ENCODE measurements around the gene S1PR1.

S1PR1 gene

DNA sequence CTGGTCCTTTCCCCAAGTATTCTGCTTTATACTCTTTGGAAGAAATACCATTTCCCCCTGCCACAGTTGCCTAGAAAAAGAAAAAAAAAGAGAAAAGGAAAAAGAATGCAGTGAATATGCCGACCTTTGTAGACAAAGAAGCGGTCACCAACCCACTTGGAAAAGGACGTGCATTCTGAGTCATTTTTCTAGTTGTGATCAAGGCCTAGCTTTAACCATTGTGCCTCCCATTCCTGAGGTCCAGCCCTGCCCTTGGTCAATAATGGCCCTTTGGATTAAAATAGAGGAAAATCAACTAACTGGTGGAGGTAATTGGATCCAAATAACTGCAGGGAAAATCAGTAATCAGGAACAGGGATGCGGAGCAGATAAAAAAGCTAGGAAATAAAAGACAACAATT lies 24.8 kb downstream of the S1PR1 start:
- TF ChIP-seq, protein P1, sequence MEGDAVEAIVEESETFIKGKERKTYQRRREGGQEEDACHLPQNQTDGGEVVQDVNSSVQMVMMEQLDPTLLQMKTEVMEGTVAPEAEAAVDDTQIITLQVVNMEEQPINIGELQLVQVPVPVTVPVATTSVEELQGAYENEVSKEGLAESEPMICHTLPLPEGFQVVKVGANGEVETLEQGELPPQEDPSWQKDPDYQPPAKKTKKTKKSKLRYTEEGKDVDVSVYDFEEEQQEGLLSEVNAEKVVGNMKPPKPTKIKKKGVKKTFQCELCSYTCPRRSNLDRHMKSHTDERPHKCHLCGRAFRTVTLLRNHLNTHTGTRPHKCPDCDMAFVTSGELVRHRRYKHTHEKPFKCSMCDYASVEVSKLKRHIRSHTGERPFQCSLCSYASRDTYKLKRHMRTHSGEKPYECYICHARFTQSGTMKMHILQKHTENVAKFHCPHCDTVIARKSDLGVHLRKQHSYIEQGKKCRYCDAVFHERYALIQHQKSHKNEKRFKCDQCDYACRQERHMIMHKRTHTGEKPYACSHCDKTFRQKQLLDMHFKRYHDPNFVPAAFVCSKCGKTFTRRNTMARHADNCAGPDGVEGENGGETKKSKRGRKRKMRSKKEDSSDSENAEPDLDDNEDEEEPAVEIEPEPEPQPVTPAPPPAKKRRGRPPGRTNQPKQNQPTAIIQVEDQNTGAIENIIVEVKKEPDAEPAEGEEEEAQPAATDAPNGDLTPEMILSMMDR (IDR thresholded peaks at IDR 0.05; ENCODE audit: borderline replicate concordance, insufficient read depth, low read depth, low read length) = no peak
- no peak overlapping the region for H3K4me3 ChIP-seq (ENCODE audit: low read depth, low read length)

DNA sequence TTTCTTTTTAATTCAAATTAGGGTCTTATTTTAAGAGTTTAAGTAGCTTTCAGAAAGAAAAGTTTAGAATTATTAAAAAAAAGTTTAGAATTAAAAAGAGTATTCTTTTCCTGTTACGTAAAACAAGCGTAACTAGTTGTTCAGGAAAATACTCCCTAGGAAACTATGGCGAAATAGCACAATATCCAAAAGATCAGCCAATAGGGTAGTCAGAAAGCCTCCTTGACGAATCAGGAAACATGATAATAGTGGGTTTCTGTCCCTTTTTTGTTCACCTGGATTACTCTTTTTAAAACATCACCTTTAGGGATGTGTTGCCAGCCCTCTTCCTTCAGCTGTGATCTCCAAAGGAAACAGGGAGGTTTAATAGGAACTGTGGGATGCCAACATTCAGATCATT lies 25.2 kb downstream of the S1PR1 start:
- TF ChIP-seq, protein P1 (IDR thresholded peaks at IDR 0.05; ENCODE audit: borderline replicate concordance, insufficient read depth, low read depth, low read length) = no peak
- H3K4me3 ChIP-seq (ENCODE audit: low read depth, low read length) = no peak overlapping the region

DNA sequence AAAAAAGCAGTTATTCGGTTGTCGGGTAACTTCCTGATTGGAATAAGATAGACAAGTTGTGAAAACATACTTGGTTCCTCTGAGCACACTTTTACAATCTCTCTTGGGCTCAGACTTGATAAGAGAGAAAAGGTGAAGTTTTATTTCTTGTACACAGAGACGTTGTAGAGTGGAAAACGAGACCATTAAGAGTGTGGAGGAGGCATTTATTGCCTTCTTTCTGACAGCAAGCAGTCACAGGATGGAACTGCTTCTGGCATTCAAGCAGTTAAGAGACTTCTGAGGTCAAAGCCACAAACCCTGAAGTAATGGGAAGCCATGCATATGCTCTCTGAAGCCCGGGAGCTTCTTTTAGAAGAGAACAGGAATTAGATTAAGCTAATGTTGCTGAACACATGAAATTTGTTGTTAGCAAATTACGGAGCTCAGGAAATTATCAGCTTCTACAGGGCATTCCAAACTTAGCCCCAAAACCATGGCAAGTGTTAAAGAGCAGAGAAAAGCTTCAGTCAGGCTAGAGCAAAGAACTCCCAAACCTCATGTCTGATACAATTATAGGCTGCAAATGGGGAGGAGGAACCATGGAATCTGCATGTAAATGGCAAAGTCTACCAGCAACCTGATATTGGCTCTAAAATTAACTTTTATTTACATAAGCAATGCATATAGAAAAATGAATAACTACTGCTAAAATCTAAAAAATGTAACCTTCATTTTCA lies 26.0 kb downstream of the S1PR1 start:
- TF ChIP-seq, protein P1 (IDR thresholded peaks at IDR 0.05; ENCODE audit: borderline replicate concordance, insufficient read depth, low read depth, low read length) = no peak
- H3K4me3 ChIP-seq (ENCODE audit: low read depth, low read length) = no peak overlapping the region

DNA sequence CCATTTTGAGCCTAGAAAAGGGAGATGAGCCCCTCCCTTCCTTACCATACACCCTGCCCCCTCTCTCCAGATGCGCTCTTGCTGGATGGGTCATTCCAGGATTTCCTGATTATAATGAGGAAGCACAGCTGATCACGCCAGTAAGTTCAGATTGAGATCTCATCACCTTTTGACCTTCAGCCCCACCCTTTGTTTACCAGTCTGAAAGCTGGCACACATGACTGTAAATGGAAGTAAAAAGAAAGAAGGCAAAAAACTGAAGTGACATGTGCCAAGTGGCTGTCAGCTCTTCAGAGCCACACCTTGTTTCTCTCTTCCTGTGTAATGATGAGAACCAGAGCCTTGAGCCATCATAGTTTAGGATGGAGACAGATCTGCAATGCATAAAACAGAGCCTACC lies 27.9 kb downstream of the S1PR1 start:
- no peak overlapping the region for H3K4me3 ChIP-seq (ENCODE audit: low read depth, low read length)
- TF ChIP-seq, protein P1 (IDR thresholded peaks at IDR 0.05; ENCODE audit: borderline replicate concordance, insufficient read depth, low read depth, low read length) = no peak

DNA sequence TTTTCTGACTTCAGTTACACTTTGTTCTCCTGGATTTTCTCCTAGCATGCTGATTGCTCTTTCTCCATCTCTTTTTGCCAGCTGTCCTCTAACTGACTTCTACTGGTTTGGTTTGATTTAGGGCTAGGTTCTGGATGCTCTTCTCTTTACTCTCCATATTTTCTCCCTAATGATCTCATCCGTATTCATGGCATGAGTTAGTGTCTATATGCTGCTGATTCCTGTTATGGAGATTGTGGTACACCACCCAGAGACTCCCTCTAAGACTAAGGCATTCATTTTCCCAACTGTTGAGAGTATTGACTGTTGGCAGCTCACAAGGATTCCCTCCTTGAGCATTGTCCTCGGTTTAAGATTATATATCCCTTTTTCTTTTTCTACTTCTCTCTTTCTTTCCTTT lies 28.9 kb downstream of the S1PR1 start:
- no peak overlapping the region for H3K4me3 ChIP-seq (ENCODE audit: low read depth, low read length)
- TF ChIP-seq, protein P1 (IDR thresholded peaks at IDR 0.05; ENCODE audit: borderline replicate concordance, insufficient read depth, low read depth, low read length) = no peak

DNA sequence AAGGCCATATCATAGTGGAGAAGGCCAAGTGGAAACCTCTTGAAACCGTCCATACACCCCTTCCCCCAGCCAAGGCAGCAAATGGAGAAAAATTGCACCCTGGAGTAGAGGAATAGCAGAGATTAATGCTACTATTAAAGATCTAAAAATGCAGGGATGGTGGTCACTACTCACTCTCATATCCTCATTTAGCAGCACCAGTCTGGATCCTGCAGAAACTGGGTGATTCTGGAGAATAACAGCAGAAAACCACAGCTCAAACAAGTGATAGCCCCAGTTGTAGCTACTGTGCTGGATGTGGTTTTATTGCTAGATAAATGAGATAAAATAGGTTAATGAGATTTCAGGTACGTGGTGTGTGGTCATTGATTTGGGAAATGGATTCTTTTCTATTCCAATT lies 30.3 kb downstream of the S1PR1 start:
- no peak overlapping the region for H3K4me3 ChIP-seq (ENCODE audit: low read depth, low read length)
- TF ChIP-seq, protein P1 (IDR thresholded peaks at IDR 0.05; ENCODE audit: borderline replicate concordance, insufficient read depth, low read depth, low read length) = no peak

DNA sequence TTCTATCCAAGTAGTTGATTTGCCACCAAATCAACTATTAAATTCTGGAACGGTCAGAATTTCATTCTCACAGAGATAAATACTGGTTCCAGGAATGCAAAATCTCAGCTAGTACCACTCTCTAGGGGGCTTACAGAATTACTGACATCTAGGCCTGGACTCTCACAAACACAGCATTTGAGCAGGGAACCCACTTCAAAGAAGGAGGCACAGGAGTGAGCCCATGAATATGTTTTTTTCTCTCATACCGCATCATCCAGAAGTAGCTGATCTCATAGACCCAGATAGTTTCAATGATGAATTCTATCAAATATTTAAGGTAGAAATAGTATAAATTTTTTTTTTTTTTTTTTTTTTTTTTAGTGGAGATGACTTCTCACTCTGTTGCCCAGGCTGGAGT lies 32.1 kb downstream of the S1PR1 start:
- TF ChIP-seq, protein P1 (IDR thresholded peaks at IDR 0.05; ENCODE audit: borderline replicate concordance, insufficient read depth, low read depth, low read length) = no peak

More for the DNA sequence above, 32.1 kb downstream of the S1PR1 start:
- no peak overlapping the region for H3K4me3 ChIP-seq (ENCODE audit: low read depth, low read length)
